SKM-1 treated with dmso at 0.1 percent for 144 hours (cell line): ENCODE results near the gene FAM181A.

ENCODE experiments used
- DNase-seq: peaks from one replicate; lab custom pipeline; 2025; ENCODE audit not compliant: unreplicated experiment; lab: John Stamatoyannopoulos, UW

FAM181A gene

GRCh38 chr14:93947282-93947681, 20.1 kb downstream of the FAM181A start:
- no peak for DNase-seq

DNA sequence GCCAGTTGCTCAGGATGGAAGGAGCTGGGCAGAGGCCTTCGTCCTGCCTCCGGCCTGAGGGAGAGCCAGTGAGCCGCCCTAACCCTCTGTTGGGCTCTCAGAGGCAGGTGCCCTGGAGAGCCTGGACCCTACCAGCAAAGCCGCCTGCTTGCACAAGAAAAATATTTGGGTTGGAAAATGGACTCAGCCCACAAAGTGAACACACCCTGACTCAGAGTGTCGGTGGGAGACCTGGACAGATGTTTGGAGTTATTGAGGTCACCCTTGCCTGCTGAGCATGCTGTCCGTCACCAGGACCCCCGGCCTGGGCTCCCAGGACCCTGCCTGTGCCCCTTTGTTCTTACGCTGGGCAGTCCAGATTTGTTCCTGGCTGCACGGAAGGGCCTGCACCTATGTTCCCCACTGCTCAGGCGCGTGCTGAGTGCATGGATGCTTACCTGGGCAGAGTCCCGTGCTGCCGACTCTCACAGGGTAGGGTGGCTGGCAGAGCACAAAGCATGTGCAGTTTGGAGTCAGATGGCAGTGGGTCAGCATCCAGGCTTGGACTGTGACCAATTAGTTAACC, 22.4 kb downstream of the FAM181A start:
- no peak for DNase-seq

- DNase-seq = no peak
Measured at GRCh38 chr14:93950948-93951634, 23.9 kb downstream of the FAM181A start.

DNA sequence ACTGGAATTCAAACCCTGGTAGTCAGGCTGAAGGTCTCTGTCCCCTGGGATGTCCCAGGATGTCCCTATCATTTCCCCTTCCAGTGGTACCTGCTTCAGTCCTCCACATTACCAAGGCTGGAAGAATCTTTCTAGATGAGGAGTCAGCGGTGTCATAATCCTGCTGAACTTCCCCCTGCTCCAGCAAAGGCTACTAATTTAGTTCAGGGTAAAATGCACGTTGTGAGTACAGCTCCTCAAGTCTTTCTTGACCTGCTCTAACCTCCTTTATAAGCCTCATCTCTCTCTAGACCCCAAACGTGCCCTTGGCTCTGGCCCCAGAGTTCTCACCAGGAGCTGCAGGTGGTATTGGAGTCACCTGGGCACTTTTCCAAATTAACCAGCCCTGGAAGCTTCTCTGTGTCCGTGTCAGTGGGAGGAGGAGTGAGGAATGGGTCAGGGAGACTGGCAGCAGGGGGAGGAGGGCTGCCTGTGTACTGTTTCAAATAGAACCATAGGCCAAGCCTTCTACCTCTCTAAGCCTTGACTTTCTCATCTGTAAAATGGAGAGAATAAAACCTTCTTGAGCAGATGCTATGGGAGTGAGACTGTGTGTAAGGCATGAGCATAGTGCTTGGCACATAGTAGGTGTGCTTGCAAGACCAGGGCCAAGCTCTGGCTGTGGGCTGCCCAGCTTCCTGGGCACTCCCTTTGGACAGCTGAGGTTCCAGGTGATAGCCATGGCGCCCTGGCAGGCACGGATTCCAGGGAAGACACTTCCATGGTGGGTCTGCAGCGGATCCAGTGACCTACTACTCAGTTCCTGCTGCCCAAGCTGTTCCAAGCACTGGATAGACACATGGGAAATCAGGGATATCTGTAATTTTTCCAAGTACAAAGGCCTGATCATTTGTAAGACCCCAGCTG, 24.7 kb downstream of the FAM181A start:
- DNase-seq = no peak

DNA sequence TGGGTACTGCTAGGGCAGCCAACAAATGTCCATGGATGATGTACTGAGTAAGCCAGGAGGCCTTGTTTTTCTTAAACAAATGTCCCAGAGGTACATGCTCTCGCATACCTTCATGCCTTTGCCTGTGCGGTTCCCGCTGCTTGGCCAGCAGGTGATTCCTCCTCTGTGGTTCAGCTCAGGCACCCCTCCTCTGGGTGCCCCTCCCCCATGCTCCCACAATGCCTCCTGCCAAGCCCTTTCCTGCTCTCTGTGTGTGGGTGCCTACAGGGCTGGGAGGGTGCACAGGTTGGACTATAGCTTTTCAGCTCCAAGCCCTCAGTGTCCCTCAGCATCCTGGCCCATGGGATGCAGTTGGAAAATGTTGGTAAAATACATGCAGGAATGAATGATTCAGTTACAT, 25.7 kb downstream of the FAM181A start:
- no peak for DNase-seq

GRCh38 chr14:93953263-93953662, 26.1 kb downstream of the FAM181A start:
- DNase-seq = no peak

DNA sequence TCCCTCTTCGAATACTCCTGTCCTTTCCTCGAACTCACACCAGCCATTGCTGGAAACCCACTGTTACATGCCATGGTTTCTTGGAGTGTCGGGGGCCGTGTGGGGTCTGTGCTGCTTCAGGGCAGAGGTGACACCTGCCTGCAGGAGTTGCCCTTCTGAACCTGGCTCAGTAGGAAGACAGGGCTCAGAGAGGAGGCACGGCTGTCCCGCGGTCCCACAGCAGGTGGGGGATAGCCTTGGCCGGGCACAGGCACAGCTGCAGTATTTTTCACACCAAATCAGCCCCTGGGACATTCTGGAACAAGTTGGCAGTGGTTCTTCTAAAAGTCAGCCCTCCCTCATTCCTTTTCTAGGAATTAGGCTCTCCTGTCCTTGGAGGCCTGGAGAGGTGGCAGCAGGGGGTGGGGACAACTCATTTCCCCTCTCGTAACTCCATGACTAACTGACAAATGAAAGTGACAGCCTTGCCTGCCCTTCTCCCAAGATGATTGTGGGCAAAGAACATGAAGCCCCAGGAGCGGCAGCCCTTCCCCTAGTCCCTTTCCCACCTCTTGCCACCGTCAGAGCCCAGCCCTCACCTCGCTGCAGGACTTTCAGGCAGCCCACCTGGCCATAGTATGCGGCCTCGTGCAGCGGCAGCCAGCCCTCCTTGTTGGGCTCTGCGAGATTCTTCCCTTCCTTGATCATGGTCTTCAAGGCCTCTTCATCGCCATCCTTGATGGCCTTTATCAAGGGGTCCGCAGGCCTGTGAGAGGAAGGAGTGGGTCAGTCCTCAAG, 26.8 kb downstream of the FAM181A start:
- DNase-seq = no peak

GRCh38 chr14:93954516-93954830, 27.3 kb downstream of the FAM181A start:
- no peak for DNase-seq

GRCh38 chr14:93954900-93955849, 28.0 kb downstream of the FAM181A start:
- peak; percentile 84 for DNase-seq

DNA sequence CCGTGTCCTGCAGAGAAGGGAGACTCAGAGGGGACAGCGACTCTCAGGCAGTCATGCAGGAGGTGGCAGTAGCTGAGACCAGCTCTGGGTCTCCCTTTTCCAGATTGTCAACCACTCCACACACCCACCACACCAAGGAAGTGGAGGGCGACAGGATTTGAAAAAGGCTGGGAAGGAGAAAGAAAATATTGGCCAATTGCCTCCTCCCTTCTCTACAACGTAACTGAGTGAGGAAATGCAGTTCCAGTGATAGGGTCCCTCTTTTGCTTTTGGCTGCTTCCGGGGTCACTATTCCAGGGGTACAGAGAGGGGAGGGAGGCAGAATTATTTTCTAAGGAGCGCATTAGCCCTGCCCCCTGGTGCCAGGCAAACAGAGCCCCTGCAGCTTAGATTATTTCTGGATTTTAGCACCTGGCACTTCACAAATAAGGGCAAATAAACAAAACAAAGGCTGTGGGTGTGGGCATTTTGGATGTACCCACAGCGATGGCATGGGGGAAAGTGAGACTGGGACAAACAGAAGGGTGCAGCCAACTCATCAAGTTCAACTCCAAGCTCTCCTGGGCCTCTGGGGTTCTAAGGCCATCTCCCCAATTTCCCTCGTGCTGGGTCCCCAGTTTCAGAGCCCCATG, 28.8 kb downstream of the FAM181A start:
- DNase-seq = no peak

DNA sequence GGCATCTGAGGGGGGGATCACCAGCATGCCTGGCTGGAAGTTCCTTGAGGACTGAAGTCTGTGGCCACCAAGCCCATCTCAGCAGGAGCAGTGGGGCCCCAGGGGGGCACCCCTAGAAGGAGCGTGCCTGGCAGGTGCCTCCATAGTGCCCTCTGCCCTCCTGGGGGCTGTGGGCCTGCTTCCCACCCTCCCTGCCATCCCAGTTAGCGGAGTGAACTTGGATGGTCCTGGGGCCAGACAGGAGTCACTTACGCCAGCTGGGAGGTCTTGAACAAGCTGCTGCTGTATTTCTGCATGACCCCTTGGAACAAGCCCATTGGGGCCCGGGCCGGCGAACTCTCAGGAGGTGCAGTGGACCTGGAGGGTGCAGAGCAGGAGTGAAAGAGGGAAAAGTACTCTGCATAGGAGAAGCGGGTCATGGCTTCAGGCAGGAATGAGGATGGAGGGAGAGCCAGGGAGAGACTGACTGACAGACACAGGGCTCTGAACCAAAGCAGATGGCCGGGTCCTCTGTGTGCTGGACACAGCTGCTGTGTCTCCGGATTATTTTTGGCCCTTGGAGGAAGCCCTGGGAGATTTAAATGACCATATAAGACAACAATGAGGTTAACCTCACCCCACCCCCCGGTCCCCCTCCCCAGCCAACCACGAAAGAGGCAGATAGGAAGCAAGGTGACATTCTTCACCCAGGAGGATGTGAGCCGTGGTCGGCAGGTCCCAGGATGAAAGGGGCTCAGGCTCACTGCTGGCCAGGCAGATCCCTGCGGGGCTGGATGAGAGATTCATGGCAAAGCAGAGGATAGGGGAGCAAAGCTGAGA, 29.6 kb downstream of the FAM181A start:
- no peak for DNase-seq

GRCh38 chr14:93957333-93957710, 30.2 kb downstream of the FAM181A start:
- no peak for DNase-seq

- DNase-seq = no peak
Measured at GRCh38 chr14:93957751-93958566, 30.8 kb downstream of the FAM181A start.

DNA sequence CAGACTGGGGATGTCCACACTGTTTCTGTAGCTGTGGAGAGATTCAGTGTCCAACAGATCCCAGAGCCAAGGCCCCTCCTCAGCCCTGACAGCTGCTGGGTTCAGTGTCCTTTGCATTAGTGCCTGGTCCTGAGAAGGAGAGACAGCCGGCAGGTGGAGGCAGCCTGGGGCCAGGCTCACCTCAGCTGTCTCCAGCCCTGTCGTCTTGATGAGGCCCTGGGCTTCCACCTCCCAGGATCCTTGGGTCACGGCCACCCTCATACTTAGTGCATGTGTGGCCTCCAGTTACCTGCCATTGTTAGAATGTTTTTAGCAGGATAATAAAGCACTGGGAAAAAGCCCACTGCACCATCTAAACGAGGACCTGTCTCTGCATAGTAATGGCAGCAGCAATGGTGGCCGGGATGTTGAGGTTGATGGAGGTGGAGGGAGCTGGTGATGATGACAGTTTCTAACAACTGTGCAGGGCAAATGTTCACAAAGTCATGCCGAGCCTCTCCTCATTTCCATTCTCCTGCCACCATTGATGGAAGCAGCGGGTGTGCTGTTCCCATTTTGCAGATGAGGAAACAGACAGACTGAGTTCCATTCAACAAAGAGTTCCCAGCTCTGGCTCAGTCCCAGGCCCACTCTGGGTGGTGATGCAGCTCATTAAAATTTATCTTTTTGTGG, 31.6 kb downstream of the FAM181A start:
- no peak for DNase-seq

DNA sequence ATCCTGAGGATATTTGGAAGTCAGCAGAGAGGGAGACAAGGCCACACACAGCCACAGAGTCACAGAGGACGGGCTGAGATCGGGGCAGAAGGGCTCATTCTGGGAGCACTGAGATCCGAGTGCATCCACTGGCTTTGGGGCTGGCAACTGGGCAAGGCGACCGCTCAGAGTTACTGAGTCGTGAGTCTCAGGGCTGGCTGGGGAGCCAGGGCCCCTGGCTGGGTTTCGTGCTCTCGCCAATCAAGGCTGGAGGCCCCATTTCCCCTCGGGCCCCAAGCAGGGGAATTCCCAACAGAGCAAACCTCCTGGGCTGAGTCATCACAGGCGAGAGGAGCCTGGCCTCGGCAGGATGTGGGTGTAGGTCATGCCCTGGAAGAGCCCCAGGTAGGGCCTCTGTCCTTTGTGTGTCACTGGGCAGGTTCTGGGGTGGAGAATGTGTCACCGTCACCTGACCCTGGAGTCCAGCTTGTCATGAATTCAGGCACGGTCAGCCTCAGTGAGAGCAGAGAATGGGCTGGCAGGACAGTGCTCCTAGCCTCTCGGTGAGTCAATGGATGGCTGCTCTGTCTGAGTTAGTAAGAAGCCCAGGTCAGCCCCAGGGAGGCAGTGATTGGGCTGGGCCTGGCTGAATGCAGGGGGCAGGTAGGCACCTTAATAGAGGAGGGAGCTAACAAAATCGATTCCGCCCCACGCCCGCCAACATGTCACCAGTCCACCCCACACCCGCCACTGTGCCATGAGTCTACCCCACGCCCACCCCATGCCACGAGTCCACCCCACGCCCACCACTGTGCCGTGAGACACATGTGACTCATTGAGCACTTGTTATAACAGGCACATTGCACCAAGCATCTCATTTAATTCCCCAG, 32.3 kb downstream of the FAM181A start:
- DNase-seq = peak; percentile 67

GRCh38 chr14:93960108-93960475, 32.9 kb downstream of the FAM181A start:
- DNase-seq = no peak
